Ovary (tissue), 3 donors: ENCODE data around the gene DAG1.

ENCODE experiments used
- EP300 ChIP-seq: sonication (generic); formaldehyde crosslinking; IDR thresholded peaks from one replicate; pipeline ENCODE4 v1.6.1; 2017; ENCODE audit warnings: antibody characterized with exemption
- TF ChIP-seq, protein P1 (sequence below), 3 donors: fragments of 450-650 bp in 2 of 3; fragments of 200-600 bp in 1 of 3; IDR thresholded peaks; one replicate each; pipeline versions ENCODE4 v1.5.1 to v1.8.0; 2016 to 2022; ENCODE audit warnings: antibody characterized with exemption in 3 of 3, mild to moderate bottlenecking in 1 of 3
- donor health status: DM: no; HTN: no; CAD: no.

DNA sequence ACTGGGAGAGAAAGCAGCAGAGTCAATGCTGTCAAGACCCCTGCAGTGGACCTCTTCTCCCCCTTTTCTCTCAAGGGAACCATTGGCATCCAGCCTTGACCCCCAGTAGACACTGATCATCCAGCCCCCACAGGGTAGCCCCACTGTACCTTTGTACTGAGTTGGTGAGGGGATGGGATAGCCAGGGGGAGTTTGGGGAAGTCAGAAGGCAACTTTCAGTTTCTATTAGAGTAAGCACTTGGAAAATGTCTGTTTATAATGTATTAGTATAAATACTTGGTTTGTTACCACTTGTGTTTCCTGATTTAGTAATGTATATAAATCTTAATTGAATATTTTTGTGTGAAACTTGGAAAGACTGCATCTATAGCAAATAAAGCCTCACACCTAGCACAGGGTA, 25.0 kb downstream of the DAG1 start:
- TF ChIP-seq, protein P1, sequence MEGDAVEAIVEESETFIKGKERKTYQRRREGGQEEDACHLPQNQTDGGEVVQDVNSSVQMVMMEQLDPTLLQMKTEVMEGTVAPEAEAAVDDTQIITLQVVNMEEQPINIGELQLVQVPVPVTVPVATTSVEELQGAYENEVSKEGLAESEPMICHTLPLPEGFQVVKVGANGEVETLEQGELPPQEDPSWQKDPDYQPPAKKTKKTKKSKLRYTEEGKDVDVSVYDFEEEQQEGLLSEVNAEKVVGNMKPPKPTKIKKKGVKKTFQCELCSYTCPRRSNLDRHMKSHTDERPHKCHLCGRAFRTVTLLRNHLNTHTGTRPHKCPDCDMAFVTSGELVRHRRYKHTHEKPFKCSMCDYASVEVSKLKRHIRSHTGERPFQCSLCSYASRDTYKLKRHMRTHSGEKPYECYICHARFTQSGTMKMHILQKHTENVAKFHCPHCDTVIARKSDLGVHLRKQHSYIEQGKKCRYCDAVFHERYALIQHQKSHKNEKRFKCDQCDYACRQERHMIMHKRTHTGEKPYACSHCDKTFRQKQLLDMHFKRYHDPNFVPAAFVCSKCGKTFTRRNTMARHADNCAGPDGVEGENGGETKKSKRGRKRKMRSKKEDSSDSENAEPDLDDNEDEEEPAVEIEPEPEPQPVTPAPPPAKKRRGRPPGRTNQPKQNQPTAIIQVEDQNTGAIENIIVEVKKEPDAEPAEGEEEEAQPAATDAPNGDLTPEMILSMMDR (IDR thresholded peaks at IDR 0.05) = no peak
- TF ChIP-seq EP300 = no peak
